ENCODE measurements around the gene SARS1.

The SARS1 gene

DNA sequence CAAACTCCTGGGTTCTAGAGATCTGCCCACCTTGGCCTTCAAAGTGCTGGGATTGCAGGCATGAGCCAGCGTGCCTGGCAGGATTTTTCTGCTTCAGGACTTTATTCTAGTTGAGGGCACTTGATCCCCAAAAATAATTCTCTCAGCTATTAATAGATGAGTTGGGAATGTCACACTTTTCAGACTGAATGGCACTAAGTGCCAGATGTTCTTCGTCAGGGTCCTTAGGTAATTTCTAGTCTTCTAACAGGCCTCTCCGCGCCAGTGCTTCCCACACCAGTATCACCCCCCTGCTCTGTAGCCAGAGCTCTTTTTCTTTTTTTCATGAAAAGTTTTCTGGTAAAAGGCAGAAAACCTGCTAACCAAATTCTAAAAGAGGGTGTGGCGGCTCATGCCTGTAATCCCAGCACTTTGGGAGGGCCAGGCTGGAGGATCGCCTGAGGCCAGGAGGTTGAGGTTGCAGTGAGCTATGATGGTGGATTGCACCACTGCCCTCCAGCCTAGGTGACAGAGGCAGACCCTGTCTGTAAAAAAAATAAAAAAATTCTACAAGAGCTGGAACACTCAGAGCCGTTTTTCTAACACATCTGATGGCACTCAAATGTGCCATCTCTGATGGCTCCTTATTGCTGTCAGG, 6.1 kb upstream of the SARS1 start:
- no peaks in the 10 kb centered on the region for H3K36me3 ChIP-seq (replicated peaks)
- DNase-seq = no peak
- H3K27me3 ChIP-seq (replicated peaks) = no peaks in the 10 kb centered on the region
- no peak overlapping the region for H3K4me3 ChIP-seq (ENCODE audit: low read depth, low read length)
- TF ChIP-seq, protein P1, sequence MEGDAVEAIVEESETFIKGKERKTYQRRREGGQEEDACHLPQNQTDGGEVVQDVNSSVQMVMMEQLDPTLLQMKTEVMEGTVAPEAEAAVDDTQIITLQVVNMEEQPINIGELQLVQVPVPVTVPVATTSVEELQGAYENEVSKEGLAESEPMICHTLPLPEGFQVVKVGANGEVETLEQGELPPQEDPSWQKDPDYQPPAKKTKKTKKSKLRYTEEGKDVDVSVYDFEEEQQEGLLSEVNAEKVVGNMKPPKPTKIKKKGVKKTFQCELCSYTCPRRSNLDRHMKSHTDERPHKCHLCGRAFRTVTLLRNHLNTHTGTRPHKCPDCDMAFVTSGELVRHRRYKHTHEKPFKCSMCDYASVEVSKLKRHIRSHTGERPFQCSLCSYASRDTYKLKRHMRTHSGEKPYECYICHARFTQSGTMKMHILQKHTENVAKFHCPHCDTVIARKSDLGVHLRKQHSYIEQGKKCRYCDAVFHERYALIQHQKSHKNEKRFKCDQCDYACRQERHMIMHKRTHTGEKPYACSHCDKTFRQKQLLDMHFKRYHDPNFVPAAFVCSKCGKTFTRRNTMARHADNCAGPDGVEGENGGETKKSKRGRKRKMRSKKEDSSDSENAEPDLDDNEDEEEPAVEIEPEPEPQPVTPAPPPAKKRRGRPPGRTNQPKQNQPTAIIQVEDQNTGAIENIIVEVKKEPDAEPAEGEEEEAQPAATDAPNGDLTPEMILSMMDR (IDR thresholded peaks at IDR 0.05; ENCODE audit: low read depth, low read length, missing control alignments) = no peak
- in situ Hi-C loops (cut with HindIII; ENCODE audit: low pct_ligation_motif_present, low sequenced_read_pairs) = no loop called here
- no peak overlapping the region for H3K27ac ChIP-seq

DNA sequence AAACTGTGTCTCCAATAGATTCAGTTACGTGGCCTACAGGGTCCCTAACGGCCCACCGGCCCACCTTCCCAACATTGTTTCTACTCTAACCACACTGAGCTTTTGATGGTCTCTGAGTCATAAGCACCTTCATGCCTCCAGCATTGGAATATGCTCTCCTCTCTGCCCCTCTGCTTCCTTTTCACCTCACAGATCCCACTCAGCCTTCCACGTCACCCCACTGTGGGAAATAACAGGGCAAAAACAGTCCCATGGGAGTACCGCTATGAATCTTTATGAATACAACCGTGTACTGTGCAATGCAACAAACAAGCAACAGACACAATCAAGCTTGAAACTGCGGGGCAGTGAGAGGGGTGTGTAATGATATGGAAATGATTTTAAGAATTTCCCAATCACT, 5.3 kb upstream of the SARS1 start:
- H3K27me3 ChIP-seq (replicated peaks) = no peaks in the 10 kb centered on the region
- no peak overlapping the region for H3K4me3 ChIP-seq (ENCODE audit: low read depth, low read length)
- no peaks in the 10 kb centered on the region for H3K36me3 ChIP-seq (replicated peaks)
- no peak for DNase-seq
- TF ChIP-seq, protein P1 (IDR thresholded peaks at IDR 0.05; ENCODE audit: low read depth, low read length, missing control alignments) = no peak
- in situ Hi-C loops (cut with HindIII; ENCODE audit: low pct_ligation_motif_present, low sequenced_read_pairs) = no loop called here
- no peak overlapping the region for H3K27ac ChIP-seq

DNA sequence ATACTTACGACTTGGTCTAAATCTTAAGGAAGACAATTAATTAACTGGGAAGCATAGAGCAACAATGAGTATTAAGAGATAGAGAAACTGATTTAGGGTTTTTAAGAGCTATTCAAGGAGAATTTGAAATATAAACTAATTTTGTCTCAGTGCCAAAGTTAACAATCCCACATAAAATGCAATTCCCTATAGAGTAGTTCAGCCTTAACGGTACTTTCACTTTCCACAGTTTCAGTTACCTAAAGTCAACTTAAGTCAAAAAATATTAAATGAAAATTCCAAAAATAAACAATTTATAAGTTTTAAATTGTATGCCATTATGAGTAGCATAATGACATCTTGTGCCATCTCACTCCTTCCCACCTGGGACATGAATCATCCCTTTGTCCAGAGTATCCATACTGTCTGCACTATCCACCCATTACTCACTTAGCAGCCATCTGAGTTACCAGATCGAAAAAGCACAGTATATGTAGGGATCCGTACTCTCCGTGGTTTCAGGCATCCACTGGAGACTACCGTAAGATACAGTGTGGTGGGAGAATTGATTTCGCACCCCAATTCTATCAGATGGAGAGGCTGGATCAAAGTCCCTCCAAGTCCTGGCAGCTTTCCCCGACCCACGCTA, 4.8 kb upstream of the SARS1 start:
- no peaks in the 10 kb centered on the region for H3K27me3 ChIP-seq (replicated peaks)
- peak; percentile 39 for DNase-seq
- peak overlapping the region; percentile 7 for H3K4me3 ChIP-seq (ENCODE audit: low read depth, low read length)
- no peaks in the 10 kb centered on the region for H3K36me3 ChIP-seq (replicated peaks)
- TF ChIP-seq, protein P1 (IDR thresholded peaks at IDR 0.05; ENCODE audit: low read depth, low read length, missing control alignments) = no peak
- in situ Hi-C loops (cut with HindIII; ENCODE audit: low pct_ligation_motif_present, low sequenced_read_pairs) = no loop called here
- no peak overlapping the region for H3K27ac ChIP-seq

DNA sequence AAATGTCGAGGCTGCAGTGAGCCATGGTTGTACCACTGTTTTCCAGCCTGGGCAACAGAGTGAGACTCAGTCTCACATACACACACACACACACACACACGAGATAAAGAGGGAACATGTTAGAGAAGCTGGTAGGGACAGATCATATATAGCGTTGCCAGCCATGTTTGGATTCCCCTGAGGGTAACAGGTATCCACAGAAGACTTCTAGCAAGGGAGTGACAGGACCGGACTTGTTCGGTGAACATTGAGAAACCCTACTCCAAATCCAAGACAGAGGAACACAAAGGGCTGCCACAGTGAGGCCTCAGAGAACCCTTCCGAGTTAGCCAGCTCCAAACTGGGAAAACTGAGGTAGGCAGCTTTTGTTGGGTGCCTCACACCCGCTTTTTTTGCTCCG, 3.7 kb upstream of the SARS1 start:
- H3K27ac ChIP-seq = no peak overlapping the region
- no peaks in the 10 kb centered on the region for H3K36me3 ChIP-seq (replicated peaks)
- no peak overlapping the region for H3K4me3 ChIP-seq (ENCODE audit: low read depth, low read length)
- TF ChIP-seq, protein P1 (IDR thresholded peaks at IDR 0.05; ENCODE audit: low read depth, low read length, missing control alignments) = no peak
- H3K27me3 ChIP-seq (replicated peaks) = no peaks in the 10 kb centered on the region
- DNase-seq = no peak
- in situ Hi-C loops (cut with HindIII; ENCODE audit: low pct_ligation_motif_present, low sequenced_read_pairs) = no loop called here

DNA sequence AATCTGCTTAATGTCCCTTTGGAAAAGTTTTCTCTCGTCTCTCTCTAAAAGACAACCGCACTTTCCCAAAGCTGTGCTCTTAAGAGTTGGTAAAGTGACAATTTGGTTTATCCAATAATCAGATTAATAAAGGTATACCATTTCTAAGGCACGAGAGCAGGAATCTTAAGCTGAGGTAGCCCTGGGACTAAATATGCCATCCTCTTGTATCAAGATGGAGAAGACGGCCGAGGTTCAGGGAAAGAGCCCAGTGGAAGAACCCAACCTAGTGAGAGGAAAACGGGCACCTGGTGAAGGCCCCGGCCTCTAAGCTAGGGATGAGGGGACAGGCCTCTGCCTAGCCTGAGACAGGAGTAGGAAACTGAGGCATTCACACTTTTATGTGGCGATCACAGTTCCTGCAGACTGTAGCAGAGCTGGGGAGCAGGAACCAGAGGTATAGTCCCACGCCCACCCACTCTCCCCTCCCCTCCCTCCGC, 334 bp upstream of the SARS1 start:
- Histone ChIP-seq H3K4me3 (ENCODE audit: low read depth, low read length) (peak overlapping the region; percentile 97), H3K36me3 (replicated peaks) (peaks cover 3% of the 10 kb centered on the region), H3K27me3 (replicated peaks) (no peaks in the 10 kb centered on the region), H3K27ac (no peak overlapping the region)
- no peak for DNase-seq
- in situ Hi-C loops (cut with HindIII; ENCODE audit: low pct_ligation_motif_present, low sequenced_read_pairs) = no loop called here
- TF ChIP-seq, protein P1 (IDR thresholded peaks at IDR 0.05; ENCODE audit: low read depth, low read length, missing control alignments) = no peak

Measured in brain microvascular endothelial cell (primary cell).